ENCODE data around the gene SLC44A5. TPM values are rescaled to one million over a fixed set of nuclear protein-coding genes. Genes with fewer than 3 reads are reported as not detected.
"Not testable (repeated sequence)": the region's sequence is repeated elsewhere in the genome, so short reads cannot be mapped to it uniquely, and the experiment has no call there.

The SLC44A5 gene
- total RNA-seq, 1 donor from 2014 or later = 4.1 TPM

- Mint-ChIP-seq H3K4me1 (no peaks in the 10 kb centered on the region), H3K27me3 (ENCODE audit: low read depth) (no peaks in the 10 kb centered on the region), H3K4me3 (no peak overlapping the region), H3K9me3 (peaks cover 43% of the 10 kb centered on the region), H3K27ac (no peak overlapping the region), H3K36me3 (no peaks in the 10 kb centered on the region)
- no peak for DNase-seq (ENCODE audit: low spot score in 2 of 2, unreplicated experiment in 2 of 2)
- TF ChIP-seq, protein P1, sequence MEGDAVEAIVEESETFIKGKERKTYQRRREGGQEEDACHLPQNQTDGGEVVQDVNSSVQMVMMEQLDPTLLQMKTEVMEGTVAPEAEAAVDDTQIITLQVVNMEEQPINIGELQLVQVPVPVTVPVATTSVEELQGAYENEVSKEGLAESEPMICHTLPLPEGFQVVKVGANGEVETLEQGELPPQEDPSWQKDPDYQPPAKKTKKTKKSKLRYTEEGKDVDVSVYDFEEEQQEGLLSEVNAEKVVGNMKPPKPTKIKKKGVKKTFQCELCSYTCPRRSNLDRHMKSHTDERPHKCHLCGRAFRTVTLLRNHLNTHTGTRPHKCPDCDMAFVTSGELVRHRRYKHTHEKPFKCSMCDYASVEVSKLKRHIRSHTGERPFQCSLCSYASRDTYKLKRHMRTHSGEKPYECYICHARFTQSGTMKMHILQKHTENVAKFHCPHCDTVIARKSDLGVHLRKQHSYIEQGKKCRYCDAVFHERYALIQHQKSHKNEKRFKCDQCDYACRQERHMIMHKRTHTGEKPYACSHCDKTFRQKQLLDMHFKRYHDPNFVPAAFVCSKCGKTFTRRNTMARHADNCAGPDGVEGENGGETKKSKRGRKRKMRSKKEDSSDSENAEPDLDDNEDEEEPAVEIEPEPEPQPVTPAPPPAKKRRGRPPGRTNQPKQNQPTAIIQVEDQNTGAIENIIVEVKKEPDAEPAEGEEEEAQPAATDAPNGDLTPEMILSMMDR (IDR thresholded peaks at IDR 0.05; ENCODE audit: unreplicated experiment) = no peak
These were observed 128.0 kb downstream of the SLC44A5 start for GRCh38 chr1:75482951-75483350.

DNA sequence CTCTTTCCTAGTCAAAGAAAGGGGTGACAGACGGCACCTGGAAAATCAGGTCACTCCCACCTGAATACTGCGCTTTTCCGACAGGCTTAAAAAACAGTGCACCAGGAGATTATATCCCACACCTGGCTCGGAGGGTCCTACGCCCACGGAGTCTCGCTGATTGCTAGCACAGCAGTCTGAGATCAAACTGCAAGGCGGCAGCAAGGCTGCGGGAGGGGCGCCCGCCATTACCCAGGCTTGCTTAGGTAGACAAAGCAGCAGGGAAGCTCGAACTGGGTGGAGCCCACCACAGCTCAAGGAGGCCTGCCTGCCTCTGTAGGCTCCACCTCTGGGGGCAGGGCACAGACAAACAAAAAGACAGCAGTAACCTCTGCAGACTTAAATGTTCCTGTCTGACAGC, 134.4 kb downstream of the SLC44A5 start:
- not testable (repeated sequence) for DNase-seq (ENCODE audit: low spot score in 2 of 2, unreplicated experiment in 2 of 2); H3K4me1 Mint-ChIP-seq; H3K9me3 Mint-ChIP-seq; H3K27ac Mint-ChIP-seq; H3K36me3 Mint-ChIP-seq; H3K4me3 Mint-ChIP-seq; H3K27me3 Mint-ChIP-seq (ENCODE audit: low read depth)

GRCh38 chr1:75475696-75476095, 135.2 kb downstream of the SLC44A5 start:
- TF ChIP-seq, protein P1 (IDR thresholded peaks at IDR 0.05; ENCODE audit: unreplicated experiment) = no peak
- Mint-ChIP-seq H3K36me3 (no peaks in the 10 kb centered on the region), H3K9me3 (peaks cover 6% of the 10 kb centered on the region), H3K4me3 (no peak overlapping the region), H3K4me1 (peaks cover 4% of the 10 kb centered on the region), H3K27me3 (ENCODE audit: low read depth) (no peaks in the 10 kb centered on the region), H3K27ac (no peak overlapping the region)
- no peak for DNase-seq (ENCODE audit: low spot score in 2 of 2, unreplicated experiment in 2 of 2)

- no peak for DNase-seq (ENCODE audit: low spot score in 2 of 2, unreplicated experiment in 2 of 2)
- Mint-ChIP-seq H3K4me3 (no peak overlapping the region), H3K27me3 (ENCODE audit: low read depth) (no peaks in the 10 kb centered on the region), H3K9me3 (peaks cover 11% of the 10 kb centered on the region), H3K4me1 (peaks cover 15% of the 10 kb centered on the region), H3K27ac (no peak overlapping the region), H3K36me3 (no peaks in the 10 kb centered on the region)
- TF ChIP-seq, protein P1 (IDR thresholded peaks at IDR 0.05; ENCODE audit: unreplicated experiment) = no peak
These were observed 137.8 kb downstream of the SLC44A5 start for GRCh38 chr1:75472971-75473603.

DNA sequence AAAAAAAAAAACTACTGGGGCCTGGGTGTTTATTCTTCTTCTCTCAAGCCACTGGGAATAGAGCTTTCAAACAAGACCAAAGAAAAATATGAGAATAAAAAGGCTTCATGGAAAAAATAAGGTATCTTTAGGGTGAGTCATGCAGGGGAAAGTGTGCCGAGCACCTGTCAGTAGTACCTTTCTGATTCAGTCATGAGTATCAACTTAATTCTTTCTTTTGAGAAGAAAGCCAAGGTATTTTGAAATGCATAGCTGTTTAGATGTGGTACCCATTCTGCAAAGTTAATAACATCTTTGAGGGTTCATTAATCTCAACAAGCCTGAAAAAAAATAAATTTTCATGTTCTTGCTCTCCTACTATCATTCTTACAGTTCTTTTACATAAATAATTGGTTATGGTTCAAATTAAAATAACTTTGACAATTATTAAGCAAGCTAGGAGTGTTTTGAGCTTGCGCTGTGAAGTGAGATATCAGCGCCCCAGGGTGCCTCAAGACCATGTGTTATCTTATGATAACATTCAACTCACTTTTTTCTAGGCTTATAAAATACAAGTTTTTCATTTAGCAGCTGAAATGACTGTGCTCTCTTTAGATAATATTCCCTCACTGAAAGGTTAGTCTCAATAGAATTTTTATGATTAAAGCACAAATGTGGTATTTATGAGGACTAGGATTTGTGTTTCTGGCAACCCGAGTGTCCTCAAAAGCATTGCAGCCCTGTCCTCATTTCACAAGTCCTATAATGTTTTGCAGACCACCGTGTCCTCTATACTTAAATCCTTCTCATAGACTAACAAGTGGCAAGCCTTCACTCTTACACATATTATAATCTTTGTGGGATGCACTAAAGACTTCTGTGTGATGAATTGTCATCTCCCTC, 138.6 kb downstream of the SLC44A5 start:
- Mint-ChIP-seq H3K27me3 (ENCODE audit: low read depth) (no peaks in the 10 kb centered on the region), H3K9me3 (peaks cover 14% of the 10 kb centered on the region), H3K4me3 (no peak overlapping the region), H3K27ac (no peak overlapping the region), H3K4me1 (peaks cover 15% of the 10 kb centered on the region), H3K36me3 (no peaks in the 10 kb centered on the region)
- DNase-seq (ENCODE audit: low spot score in 2 of 2, unreplicated experiment in 2 of 2) = no peak
- TF ChIP-seq, protein P1 (IDR thresholded peaks at IDR 0.05; ENCODE audit: unreplicated experiment) = no peak

- Mint-ChIP-seq H3K9me3 (peaks cover 14% of the 10 kb centered on the region), H3K27ac (no peak overlapping the region), H3K27me3 (ENCODE audit: low read depth) (no peaks in the 10 kb centered on the region), H3K4me1 (peaks cover 15% of the 10 kb centered on the region), H3K36me3 (no peaks in the 10 kb centered on the region), H3K4me3 (no peak overlapping the region)
- DNase-seq (ENCODE audit: low spot score in 2 of 2, unreplicated experiment in 2 of 2) = no peak
- TF ChIP-seq, protein P1 (IDR thresholded peaks at IDR 0.05; ENCODE audit: unreplicated experiment) = no peak
These were observed 139.7 kb downstream of the SLC44A5 start for GRCh38 chr1:75471252-75471651.
